GM18868 (cell line): ENCODE measurements around the gene ESRP2.

Experiments
- ATAC-seq: cut with Tn5 transposase; IDR thresholded peaks from one replicate; pipeline ENCODE4 v1.9.1; 2021; ENCODE audit warnings: mild to moderate bottlenecking, moderate library complexity; ENCODE audit not compliant: unreplicated experiment

The ESRP2 gene

DNA sequence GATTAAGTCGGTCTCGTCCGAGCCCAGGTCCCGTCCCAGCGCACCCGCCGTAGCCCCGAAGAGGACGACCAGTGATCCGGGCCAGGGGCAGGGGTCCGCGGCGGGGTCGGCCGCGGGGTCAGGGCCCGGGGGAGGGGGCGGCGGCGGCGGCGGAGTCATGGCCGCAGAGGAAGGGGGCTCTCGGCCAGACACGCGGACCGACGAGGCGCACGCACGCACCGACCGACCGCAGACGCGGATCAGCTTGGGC, at the start of gene ESRP2:
Gene ESRP2 (minus strand): TSS at position 241 of the 250 bp plus-strand sequence. CDS start 82 bp downstream, at position 159.
- no peak for ATAC-seq

DNA sequence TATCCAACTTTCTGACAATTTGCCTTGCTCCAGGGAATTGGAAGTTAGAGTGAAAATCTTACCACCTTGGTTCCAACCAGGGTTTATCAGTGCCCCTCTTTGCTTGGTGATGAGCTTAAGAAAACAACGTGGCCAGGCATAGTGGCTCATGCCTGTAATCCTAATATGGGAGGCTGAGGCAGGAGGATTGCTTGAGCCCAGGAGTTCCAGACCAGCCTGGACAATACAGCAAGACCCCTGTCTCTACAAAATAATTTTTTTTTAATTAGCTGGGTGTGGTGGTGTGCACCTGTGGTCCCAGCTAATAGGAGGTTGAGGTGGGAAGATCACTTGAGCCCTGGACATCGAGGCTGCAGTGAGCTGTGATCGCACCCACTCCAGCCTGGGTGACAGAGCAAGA, 49.8 kb upstream of the ESRP2 start:
- ATAC-seq, result no peak

- peak; percentile 49 for ATAC-seq
Observed at GRCh38 chr16:68284847-68285246, 48.9 kb upstream of the ESRP2 start.

DNA sequence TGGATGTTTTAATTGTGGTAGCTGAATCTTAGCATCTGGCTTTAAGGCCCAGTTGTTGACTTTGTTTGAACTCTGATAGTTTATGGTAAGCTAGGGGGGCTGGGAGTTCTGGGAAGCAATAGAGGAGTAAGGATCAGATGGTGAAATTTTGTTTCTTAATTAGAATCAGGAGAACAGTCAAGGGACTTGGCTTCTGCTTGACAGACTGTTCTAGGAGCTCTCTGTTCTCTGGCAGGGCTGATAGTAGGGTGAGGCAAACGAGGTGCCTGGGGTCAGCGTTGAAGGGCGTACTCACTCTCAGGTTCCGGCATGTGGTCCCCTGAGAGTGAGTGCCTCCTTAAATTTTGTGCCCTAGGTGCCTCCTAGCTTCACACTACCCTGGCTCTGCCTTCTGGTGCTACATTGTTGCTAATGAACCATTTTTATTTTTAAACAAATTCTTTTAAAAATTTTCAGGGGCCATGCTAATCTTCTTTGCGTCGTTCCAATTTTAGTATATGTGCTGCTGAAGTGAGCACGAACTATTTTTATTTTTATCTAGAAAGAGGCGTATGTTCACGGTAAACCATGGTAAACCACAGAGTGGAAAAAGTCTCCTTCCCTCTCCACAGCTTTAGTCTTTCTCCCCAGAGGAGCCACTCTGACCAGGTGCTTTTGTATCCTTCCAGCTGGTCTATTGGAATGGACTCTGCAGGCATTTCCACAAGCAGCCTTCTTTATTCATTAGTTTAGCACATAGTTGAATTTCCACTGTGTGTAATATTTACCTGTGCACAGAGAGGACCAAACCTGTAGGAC, 48.1 kb upstream of the ESRP2 start:
- ATAC-seq, result no peak

GRCh38 chr16:68283346-68283745, 47.4 kb upstream of the ESRP2 start:
- ATAC-seq, result no peak

- ATAC-seq, result no peak
Observed at GRCh38 chr16:68282064-68282452, 46.1 kb upstream of the ESRP2 start.

DNA sequence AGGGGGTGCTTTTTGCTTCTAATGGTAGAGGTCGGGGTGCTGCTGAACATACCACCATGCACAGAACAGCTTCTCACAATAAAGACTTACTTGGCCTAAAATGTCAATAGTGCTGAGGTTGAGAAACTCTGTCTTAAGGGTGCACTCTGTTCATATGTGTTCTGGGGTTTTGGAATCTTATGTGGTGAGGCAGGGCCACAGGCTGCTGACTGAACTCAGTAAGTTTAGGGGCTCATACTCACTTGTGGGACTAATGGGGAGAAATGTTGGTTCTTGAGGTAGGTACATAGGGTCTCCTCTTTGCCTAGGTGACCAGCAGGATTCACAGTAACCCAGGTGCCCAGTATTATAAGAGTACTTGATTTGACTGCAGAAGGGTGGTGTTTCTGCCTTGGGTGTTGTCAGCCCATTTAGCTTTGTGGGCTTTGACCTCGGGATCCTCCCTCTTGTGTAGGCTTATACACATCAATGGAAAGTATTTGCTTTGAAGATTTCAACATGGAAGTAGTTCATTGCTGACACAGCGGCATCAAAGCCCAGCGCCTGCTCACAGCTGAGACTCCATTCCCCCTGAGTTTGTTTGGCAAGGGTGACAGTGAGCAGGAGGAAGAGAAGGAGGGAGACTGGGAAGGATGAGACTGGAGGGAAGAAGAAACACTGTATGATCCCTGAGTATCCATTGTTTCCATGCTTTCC, 45.6 kb upstream of the ESRP2 start:
- ATAC-seq, result no peak

DNA sequence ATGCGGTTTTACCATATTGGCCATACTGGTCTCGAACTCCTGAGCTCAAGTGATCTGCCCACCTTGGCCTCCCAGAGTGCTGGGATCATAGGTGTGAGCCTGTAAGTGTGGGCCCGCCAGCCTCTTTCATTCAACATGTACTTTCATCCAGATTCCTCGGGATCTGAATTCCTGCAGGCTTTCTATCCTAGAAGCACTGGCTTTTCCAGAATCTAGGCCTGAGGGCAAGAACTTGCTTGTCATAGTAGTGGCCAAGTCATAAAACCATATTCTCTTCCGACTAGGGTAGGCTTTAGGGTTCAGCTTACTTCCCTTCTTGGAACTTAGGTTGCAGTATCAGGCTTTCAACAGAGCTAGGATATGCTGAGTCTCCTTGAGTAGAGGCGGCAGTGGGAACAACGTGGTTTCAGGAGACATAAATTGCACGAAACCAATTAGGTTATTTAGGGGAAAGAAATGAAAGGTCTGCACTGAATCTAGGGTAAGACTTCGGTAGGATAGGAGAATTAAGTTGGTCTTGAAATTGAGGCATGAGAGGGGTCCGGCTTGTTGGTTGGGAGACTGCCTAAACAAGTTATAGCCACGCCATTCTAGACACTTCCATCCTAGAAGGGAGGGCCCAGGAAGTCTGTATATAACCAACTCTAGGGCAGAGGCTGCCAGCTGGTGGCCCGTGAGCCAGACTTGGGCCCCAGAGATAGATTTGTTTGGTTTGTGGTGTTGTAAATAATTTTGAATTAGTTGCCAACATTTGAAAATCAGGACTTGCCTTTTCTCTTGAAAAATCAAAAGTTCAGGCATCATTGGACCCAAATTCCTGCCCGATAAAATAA, 44.0 kb upstream of the ESRP2 start:
- ATAC-seq, result no peak

- ATAC-seq, result no peak
Observed at GRCh38 chr16:68276223-68276622, 40.3 kb upstream of the ESRP2 start.

- ATAC-seq, result peak; percentile 83
Observed at GRCh38 chr16:68275611-68276191, 39.8 kb upstream of the ESRP2 start.

GRCh38 chr16:68274441-68274840, 38.5 kb upstream of the ESRP2 start:
- no peak for ATAC-seq

DNA sequence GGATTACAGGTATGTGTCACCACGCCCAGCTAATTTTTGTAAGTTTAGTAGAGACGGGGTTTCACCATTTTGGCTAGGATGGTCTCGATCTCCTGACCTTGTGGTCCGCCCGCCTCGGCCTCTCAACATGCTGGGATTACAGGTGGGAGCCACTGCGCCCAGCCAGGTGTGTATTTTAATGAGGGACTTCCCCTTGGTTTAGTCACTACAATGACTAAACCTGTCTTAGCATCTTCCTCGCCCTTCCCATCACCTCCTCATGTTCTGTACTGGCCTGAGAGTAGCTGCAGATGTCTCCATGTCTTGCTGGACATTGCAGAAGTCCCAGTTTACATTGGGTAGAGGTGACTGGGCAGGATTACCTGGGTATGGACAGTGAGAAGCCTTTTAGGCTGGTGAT, 38.0 kb upstream of the ESRP2 start:
- ATAC-seq, result no peak

DNA sequence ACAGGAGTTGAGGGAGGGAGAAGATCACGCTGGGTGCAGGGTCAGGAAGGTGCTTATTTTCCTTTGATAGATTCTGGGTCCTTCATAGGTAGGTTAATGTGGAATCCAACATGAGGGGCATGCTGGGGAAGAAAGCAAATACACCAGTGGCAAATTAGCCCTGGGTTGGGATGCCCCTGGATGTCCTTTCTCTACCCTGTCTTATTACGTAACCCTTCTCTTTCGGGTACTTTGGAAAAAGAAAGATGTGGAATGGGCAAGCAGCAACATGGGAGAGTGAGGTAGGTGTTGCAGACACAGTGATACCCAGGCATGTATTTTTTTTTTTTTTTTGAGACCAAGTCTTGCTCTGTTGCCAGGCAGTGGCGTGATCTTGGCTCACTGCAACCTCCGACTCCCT, 37.5 kb upstream of the ESRP2 start:
- no peak for ATAC-seq

DNA sequence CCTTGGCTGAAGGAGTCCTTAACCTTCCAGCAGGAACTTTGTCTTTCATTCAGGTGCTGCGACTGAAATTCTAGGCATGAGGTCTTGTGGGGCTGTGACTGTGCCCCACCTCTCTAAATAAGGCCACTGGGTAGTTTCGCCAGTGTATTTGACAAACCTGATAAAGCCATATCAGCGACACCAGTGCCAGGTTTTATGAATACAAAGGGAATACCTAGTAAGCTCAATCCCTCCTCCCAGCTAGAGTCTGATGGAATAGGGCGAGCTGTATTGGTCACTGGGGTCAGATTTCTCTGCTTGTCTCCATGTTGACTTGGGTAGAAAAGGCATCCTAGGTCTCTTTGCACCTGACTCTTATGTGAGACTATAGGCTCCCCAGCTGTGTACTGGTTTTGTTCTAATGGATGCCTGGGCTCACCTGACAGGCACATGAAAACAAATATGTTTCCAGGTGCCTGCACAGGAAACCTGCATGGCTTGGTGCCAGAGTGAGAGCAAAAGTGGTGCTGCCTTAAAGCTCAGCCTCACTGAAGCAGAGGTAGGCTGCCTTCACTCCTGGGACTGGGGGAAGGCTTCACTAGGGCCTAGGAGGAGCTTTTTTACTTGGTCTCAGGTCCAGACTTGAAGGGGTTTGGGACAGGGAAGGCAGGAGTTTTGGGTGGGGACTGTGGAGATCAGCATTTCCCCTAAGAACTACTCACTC, 36.7 kb upstream of the ESRP2 start:
- ATAC-seq, result no peak

DNA sequence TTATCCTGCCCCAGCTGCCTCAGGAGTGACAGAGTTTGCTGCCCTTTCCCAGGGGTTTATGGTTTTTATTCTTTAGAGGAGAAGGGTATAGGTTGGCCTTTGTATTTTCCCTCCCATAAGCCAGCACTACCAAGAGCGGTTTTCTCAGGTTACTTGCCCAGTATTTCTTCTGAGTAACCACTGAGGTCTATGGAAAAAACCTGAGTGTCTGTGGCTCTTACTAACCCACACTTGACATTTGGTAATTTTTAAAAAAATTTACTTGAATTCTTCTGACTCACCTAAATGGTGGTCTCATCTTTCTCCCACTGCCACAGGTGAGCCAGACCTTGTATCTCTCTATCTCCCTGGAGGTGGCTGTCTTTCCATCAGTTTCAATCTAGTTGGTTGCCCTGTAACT, 34.4 kb upstream of the ESRP2 start:
- no peak for ATAC-seq

DNA sequence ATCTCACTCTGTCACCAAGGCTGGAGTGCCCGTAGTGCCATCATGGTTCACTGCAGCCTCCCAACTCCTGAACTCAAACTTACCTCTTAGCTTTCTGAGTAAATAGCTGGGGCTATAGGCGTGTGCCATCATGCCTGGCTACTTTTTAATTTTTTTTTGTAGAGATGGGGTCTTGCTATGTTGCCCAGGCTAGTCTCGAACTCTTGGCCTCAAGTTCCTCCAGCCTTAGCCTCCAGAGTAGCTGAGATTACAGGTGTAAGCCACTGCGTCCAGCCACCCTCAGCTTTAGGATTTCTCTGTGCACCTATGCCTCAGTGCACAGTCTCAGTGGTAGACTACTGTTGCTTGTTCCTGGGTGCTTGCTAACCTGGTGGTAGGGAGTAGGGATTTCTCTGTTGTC, 33.9 kb upstream of the ESRP2 start:
- no peak for ATAC-seq

- no peak for ATAC-seq
Observed at GRCh38 chr16:68267612-68268405, 31.9 kb upstream of the ESRP2 start.

GRCh38 chr16:68265078-68265920, 29.4 kb upstream of the ESRP2 start:
- no peak for ATAC-seq
